IMR-90 (cell line): ENCODE results near the gene GRM8.

Source experiments
- BHLHE40 ChIP-seq: fragments of 150-350 bp; IDR thresholded peaks from 2 replicates; pipeline ENCODE4 v1.6.1; 2016; ENCODE audit warnings: mild to moderate bottlenecking, low read depth, low read length
- CEBPB ChIP-seq: IDR thresholded peaks from 2 replicates; pipeline ENCODE4 v1.6.1; 2012; ENCODE audit warnings: low read depth, low read length, improper control_type of control experiment
- FOS ChIP-seq: fragments of 150-350 bp; IDR thresholded peaks from 2 replicates; pipeline ENCODE4 v1.6.1; 2016; ENCODE audit warnings: low read depth, low read length
- MXI1 ChIP-seq: IDR thresholded peaks from 2 replicates; pipeline ENCODE4 v1.6.1; 2012; ENCODE audit warnings: low read depth, mild to moderate bottlenecking, low read length, moderate library complexity, borderline replicate concordance
- POLR2A ChIP-seq: IDR thresholded peaks from 2 replicates; pipeline ENCODE4 v1.6.1; 2012; ENCODE audit warnings: mild to moderate bottlenecking, low read depth, low read length
- RFX5 ChIP-seq: IDR thresholded peaks from 2 replicates; pipeline ENCODE4 v1.8.0; 2012; ENCODE audit warnings: low read depth, mild to moderate bottlenecking, low read length, moderate library complexity
- SMC3 ChIP-seq: fragments of 150-350 bp; IDR thresholded peaks from 2 replicates; pipeline ENCODE4 v1.6.1; 2016; ENCODE audit warnings: low read depth, mild to moderate bottlenecking, antibody characterized with exemption, low read length, moderate library complexity
- TF ChIP-seq, protein P1 (sequence below): conservative IDR thresholded peaks from 2 replicates; pipeline ENCODE4 v1.5.1; 2012; ENCODE audit warnings: mild to moderate bottlenecking, low read depth, low read length, improper control_type of control experiment
- TF ChIP-seq, protein P2 (sequence below): fragments of 150-350 bp; IDR thresholded peaks from 2 replicates; pipeline ENCODE4 v1.6.1; 2017; ENCODE audit warnings: mild to moderate bottlenecking, antibody characterized with exemption, low read length, low read depth

GRCh38 chr7:126819197-126819484, 433.6 kb downstream of the GRM8 start:
- TF ChIP-seq, protein P1, sequence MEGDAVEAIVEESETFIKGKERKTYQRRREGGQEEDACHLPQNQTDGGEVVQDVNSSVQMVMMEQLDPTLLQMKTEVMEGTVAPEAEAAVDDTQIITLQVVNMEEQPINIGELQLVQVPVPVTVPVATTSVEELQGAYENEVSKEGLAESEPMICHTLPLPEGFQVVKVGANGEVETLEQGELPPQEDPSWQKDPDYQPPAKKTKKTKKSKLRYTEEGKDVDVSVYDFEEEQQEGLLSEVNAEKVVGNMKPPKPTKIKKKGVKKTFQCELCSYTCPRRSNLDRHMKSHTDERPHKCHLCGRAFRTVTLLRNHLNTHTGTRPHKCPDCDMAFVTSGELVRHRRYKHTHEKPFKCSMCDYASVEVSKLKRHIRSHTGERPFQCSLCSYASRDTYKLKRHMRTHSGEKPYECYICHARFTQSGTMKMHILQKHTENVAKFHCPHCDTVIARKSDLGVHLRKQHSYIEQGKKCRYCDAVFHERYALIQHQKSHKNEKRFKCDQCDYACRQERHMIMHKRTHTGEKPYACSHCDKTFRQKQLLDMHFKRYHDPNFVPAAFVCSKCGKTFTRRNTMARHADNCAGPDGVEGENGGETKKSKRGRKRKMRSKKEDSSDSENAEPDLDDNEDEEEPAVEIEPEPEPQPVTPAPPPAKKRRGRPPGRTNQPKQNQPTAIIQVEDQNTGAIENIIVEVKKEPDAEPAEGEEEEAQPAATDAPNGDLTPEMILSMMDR: no peak
- TF ChIP-seq POLR2A (no peak), SMC3 (no peak), RFX5 (no peak), CEBPB (no peak), MXI1 (no peak), FOS (no peak), BHLHE40 (no peak)
- TF ChIP-seq, protein P2, sequence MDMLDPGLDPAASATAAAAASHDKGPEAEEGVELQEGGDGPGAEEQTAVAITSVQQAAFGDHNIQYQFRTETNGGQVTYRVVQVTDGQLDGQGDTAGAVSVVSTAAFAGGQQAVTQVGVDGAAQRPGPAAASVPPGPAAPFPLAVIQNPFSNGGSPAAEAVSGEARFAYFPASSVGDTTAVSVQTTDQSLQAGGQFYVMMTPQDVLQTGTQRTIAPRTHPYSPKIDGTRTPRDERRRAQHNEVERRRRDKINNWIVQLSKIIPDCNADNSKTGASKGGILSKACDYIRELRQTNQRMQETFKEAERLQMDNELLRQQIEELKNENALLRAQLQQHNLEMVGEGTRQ: no peak
